Pancreas (tissue), 10 donors: ENCODE data around the gene NKX1-1. TPM values are rescaled to one million over a fixed set of nuclear protein-coding genes. Genes with fewer than 3 reads are reported as not detected.
"Not testable (repeated sequence)": the region's sequence is repeated elsewhere in the genome, so short reads cannot be mapped to it uniquely, and the experiment has no call there.

Source experiments
- ATAC-seq, 4 donors: fragments of 200-7000 bp; cut with Tn5 transposase; one replicate each; pipeline versions ENCODE4 v1.8.0 to v1.9.1; 2020; ENCODE audit warnings: mild to moderate bottlenecking in 4 of 4, moderate library complexity in 4 of 4
- DNase-seq, 6 donors: peaks; one replicate each; pipeline ENCODE4 v3.0.0-alpha.2; 2020
- FAIRE-seq: peaks from 2 replicates; lab custom pipeline; 2012; peaks lifted over from hg19 to GRCh38; lab: Jason Lieb, UNC
- H3K27ac ChIP-seq, 4 donors: fragments of 200-600 bp; sonication (generic); 1 replicate in 3 of 4; 2 replicates in 1 of 4; pipeline versions ENCODE4 v1.5.0 to v1.8.0; 2020
- H3K27me3 ChIP-seq, 4 donors: fragments of 200-600 bp; one replicate each; pipeline ENCODE4 v1.8.0; 2021
- H3K36me3 ChIP-seq, 3 donors: fragments of 200-600 bp; sonication (generic) in 1 of 3; one replicate each; pipeline versions ENCODE4 v1.5.0 to v1.8.0; 2020 to 2021
- H3K4me1 ChIP-seq, 3 donors: fragments of 200-600 bp; one replicate each; pipeline ENCODE4 v1.8.0; 2021
- H3K4me3 ChIP-seq, 4 donors: fragments of 200-600 bp; sonication (generic) in 2 of 4; one replicate each; pipeline versions ENCODE4 v1.5.0 to v1.8.0; 2020 to 2021
- H3K9me3 ChIP-seq, 4 donors: fragments of 200-600 bp; one replicate each; pipeline ENCODE4 v1.8.0; 2021
- WGBS, 2 donors: extraction: QIAGEN DNeasy Blood & Tissue Kit; methylation state at CpG; one replicate each; pipeline ENCODE4 v1.1.7; 2013; 5-methylcytosine and 5-hydroxymethylcytosine counted together
- intact Hi-C, 3 donors: fragments of 100-400 bp; cut with DNase I; formaldehyde crosslinking; loops; one replicate each; pipeline versions ENCODE4 v1.11.1 to v1.14.2; 2022
- polyA plus RNA-seq, 2 donors: library from polyadenylated mRNA; stranded (reverse); fragments of 200-250 nt; gene quantifications; one replicate each; pipeline ENCODE4 v1.2.3, GENCODE V29; 2013
- total RNA-seq, 6 donors: library from RNA; stranded (reverse); fragmentation: NEBNext Ultra II Directional in 4 of 6; extraction: Animal tissue kit (Norgen Biotek cat#: 25700) in 4 of 6; gene quantifications; one replicate each; pipeline versions ENCODE4 v1.2.1 to v1.2.4, GENCODE V29; 2021 to 2023
- TF ChIP-seq, protein P1 (sequence below), 4 donors: fragments of 200-600 bp; sonication (generic) in 3 of 4; IDR thresholded peaks; one replicate each; pipeline versions ENCODE4 v1.5.0 to v1.8.0; 2021; ENCODE audit warnings: antibody characterized with exemption in 4 of 4
- donor health status: healthy with polysubstance abuse.
- donor health status: DM: no; HTN: no; CAD: no; lungs with moderate emphysema.
- donor health status: DM: no; HTN: no; CAD: no.
- donor health status: control.
- donor health status: control.
- donor health status: Bipolar disorder and iron deficiency.
- donor health status: DM: yes; HTN: yes; CAD: no.
- donor health status: DM: no; HTN: no; CAD: no.
- donor health status: DM: no; HTN: no; CAD: no.
- donor health status: DM: yes; HTN: yes; CAD: no.

NKX1-1 gene
- total and polyA plus RNA-seq, 8 donors, result not detected

GRCh38 chr4:1447676-1448588, 41.7 kb upstream of the NKX1-1 start:
- Histone ChIP-seq H3K27me3 (no peaks in the 10 kb centered on the region), H3K4me1 (no peaks in the 10 kb centered on the region), H3K4me3 (no peak overlapping the region), H3K36me3 (no peaks in the 10 kb centered on the region), H3K27ac (no peak overlapping the region), H3K9me3 (no peaks in the 10 kb centered on the region)
- intact Hi-C loops, result no loop called here
- TF ChIP-seq, protein P1, sequence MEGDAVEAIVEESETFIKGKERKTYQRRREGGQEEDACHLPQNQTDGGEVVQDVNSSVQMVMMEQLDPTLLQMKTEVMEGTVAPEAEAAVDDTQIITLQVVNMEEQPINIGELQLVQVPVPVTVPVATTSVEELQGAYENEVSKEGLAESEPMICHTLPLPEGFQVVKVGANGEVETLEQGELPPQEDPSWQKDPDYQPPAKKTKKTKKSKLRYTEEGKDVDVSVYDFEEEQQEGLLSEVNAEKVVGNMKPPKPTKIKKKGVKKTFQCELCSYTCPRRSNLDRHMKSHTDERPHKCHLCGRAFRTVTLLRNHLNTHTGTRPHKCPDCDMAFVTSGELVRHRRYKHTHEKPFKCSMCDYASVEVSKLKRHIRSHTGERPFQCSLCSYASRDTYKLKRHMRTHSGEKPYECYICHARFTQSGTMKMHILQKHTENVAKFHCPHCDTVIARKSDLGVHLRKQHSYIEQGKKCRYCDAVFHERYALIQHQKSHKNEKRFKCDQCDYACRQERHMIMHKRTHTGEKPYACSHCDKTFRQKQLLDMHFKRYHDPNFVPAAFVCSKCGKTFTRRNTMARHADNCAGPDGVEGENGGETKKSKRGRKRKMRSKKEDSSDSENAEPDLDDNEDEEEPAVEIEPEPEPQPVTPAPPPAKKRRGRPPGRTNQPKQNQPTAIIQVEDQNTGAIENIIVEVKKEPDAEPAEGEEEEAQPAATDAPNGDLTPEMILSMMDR (IDR thresholded peaks at IDR 0.05), result no peak
- peak in 2 of 6 donors; percentile 7 to 43 for DNase-seq
- no peak for FAIRE-seq
- WGBS, 2 donors, result 59 to 66% methylated on average over 18 of the region's 18 CpGs
- no peak for ATAC-seq

- intact Hi-C loops, result no loop called here
- Histone ChIP-seq H3K4me1 (no peaks in the 10 kb centered on the region), H3K36me3 (no peaks in the 10 kb centered on the region), H3K4me3 (no peak overlapping the region), H3K9me3 (no peaks in the 10 kb centered on the region), H3K27me3 (no peaks in the 10 kb centered on the region), H3K27ac (no peak overlapping the region)
- no peak for FAIRE-seq
- WGBS, 2 donors, result 75 to 77% methylated on average over 22 of the region's 22 CpGs
- ATAC-seq, result no peak
- TF ChIP-seq, protein P1 (IDR thresholded peaks at IDR 0.05), result no peak
- peak in 2 of 6 donors; percentile 50 to 56 for DNase-seq
Measured at GRCh38 chr4:1446502-1447386, 40.5 kb upstream of the NKX1-1 start.

GRCh38 chr4:1445716-1446445, 39.6 kb upstream of the NKX1-1 start:
- 78 to 86% methylated on average over 21 of the region's 21 CpGs for WGBS, 2 donors
- Histone ChIP-seq H3K4me3 (no peak overlapping the region), H3K36me3 (no peaks in the 10 kb centered on the region), H3K27ac (no peak overlapping the region), H3K4me1 (no peaks in the 10 kb centered on the region), H3K9me3 (no peaks in the 10 kb centered on the region), H3K27me3 (no peaks in the 10 kb centered on the region)
- TF ChIP-seq, protein P1 (IDR thresholded peaks at IDR 0.05), result no peak
- intact Hi-C loops, result no loop called here
- ATAC-seq (no peak), DNase-seq (peak in 1 of 6 donors; percentile 43), FAIRE-seq (no peak)

DNA sequence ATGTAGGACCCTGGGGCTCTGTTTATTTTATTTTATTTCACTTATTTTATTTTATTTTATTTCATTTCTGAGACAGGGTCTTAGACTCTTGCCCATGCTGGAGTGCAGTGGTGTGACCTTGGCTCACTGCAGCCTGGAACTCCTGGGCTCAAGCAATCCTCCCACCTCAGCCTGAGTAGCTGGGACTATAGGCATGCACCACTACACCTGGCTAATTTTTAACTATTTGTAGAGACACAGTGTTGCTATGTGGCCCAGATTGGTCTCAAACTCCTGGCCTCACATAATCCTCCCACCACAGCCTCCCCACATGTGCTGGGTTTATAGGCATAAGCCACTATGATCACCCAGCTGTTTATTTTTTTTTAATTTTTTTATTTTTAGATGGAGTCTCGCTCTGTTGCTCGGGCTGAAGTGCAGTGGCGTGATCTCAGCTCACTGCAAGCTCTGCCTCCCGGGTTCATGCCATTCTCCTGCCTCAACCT, 37.5 kb upstream of the NKX1-1 start:
- H3K36me3 ChIP-seq, H3K9me3 ChIP-seq, H3K4me1 ChIP-seq, H3K27ac ChIP-seq, H3K27me3 ChIP-seq, H3K4me3 ChIP-seq, FAIRE-seq, intact Hi-C loops, DNase-seq, ATAC-seq: not testable (repeated sequence)
- WGBS, 2 donors, result 76 to 89% methylated on average over 4 of the region's 4 CpGs

DNA sequence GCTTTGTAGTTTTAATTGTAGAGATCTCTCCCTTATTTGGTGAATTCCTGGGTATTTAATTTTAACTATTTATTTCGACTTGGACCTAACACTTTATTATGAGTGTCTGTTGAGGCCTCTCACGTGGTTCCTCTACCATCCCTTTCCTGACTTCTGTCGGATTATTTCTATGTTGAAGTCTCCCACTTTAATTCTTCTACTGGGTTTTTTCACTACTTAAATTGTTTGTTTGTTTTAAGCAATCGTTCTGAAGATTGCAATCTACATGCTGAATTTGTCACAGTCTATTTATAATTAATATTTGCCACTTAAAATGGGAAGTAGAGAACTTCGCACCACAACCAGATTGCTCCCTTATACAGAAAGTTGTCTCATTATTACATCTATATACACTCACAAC, 20.8 kb upstream of the NKX1-1 start:
- no peak for FAIRE-seq
- no peak overlapping the region for H3K27ac ChIP-seq

More for the DNA sequence above, 20.8 kb upstream of the NKX1-1 start:
- intact Hi-C loops, result no loop called here
- H3K4me1 ChIP-seq, result no peaks in the 10 kb centered on the region
- H3K36me3 ChIP-seq, result no peaks in the 10 kb centered on the region
- no peak for ATAC-seq
- H3K9me3 ChIP-seq, result no peaks in the 10 kb centered on the region
- no peak overlapping the region for H3K4me3 ChIP-seq
- WGBS, 2 donors, result 52% methylated on average over 5 of the region's 5 CpGs
- DNase-seq, result no peak
- TF ChIP-seq, protein P1 (IDR thresholded peaks at IDR 0.05), result no peak
- peaks cover 0 to 5% (median 0%) of the 10 kb centered on the region in 4 donors for H3K27me3 ChIP-seq
